Vagina (tissue), 2 donors: ENCODE measurements around the gene PIK3R6. TPM values are rescaled to one million over a fixed set of nuclear protein-coding genes. Genes with fewer than 3 reads are reported as not detected.

ENCODE experiments used
- DNase-seq, 2 donors: peaks; one replicate each; pipeline ENCODE4 v3.0.0-alpha.2; 2017; ENCODE audit errors: extremely low spot score in 2 of 2
- H3K27ac ChIP-seq: fragments of 200-600 bp; sonication (generic); one replicate; pipeline ENCODE4 v1.5.1; 2019
- H3K27me3 ChIP-seq: fragments of 200-600 bp; sonication (generic); one replicate; pipeline ENCODE4 v1.5.1; 2019
- H3K36me3 ChIP-seq, 2 donors: fragments of 200-600 bp; sonication (generic); one replicate each; pipeline ENCODE4 v1.5.1; 2017 to 2019
- H3K4me1 ChIP-seq: fragments of 200-600 bp; sonication (generic); one replicate; pipeline ENCODE4 v1.5.1; 2019
- H3K4me3 ChIP-seq, 2 donors: fragments of 200-600 bp; sonication (generic); 1 replicate in 1 of 2; 2 replicates in 1 of 2; pipeline ENCODE4 v1.5.1; 2016 to 2019
- H3K9me3 ChIP-seq: fragments of 200-600 bp; sonication (generic); one replicate; pipeline ENCODE4 v1.5.1; 2019
- CTCF ChIP-seq, 3 experiments: fragments of 450-650 bp in 2 of 3; fragments of 200-600 bp in 1 of 3; sonication (generic) in 1 of 3; IDR thresholded peaks; one replicate each; pipeline ENCODE4 v1.5.1; 2017 to 2019; ENCODE audit warnings: antibody characterized with exemption in 3 of 3, mild to moderate bottlenecking in 2 of 3, moderate library complexity in 2 of 3
- POLR2A ChIP-seq, 2 donors: fragments of 450-650 bp; IDR thresholded peaks; one replicate each; pipeline ENCODE4 v1.6.1; 2017; ENCODE audit warnings: antibody characterized with exemption in 2 of 2, mild to moderate bottlenecking in 2 of 2, moderate library complexity in 2 of 2
- POLR2AphosphoS5 ChIP-seq, 2 donors: sonication (generic); formaldehyde crosslinking; IDR thresholded peaks; one replicate each; pipeline ENCODE4 v1.9.0; 2017; ENCODE audit warnings: antibody characterized with exemption in 2 of 2, mild to moderate bottlenecking in 2 of 2, low read depth in 1 of 2; ENCODE audit not compliant: insufficient read depth in 1 of 2
- intact Hi-C: fragments of 100-400 bp; cut with DNase I; formaldehyde crosslinking; loops from one replicate; pipeline ENCODE4 v1.15.1; 2023
- total RNA-seq: library from RNA; depleted of rRNA; stranded (reverse); fragments of >200 nt; gene quantifications from one replicate; pipeline ENCODE4 v1.2.3, GENCODE V29; 2016

PIK3R6 gene
- total RNA-seq, 1 donor from 2014 or later = 3.2 TPM

DNA sequence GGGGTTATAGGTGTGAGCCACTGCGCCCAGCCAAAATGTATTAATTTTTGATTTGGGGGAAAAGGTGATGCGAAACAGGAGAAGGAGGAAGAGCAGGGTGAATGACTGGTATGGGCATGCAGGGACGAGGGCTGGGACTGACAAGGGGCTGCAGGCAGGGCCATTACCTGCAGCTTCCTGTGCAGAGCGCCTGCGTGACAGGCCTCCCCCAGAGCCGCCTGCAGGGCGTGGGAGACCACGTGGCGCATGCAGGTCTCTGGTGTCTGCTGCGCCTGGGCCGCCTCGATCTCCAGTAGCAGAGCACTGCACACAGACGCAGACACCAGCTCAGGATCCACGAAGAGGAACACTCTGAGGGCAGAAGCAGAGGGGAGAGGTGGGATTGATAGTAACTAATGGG lies 32.4 kb downstream of the PIK3R6 start:
- Histone ChIP-seq H3K36me3 (no peaks in the 10 kb centered on the region), H3K4me3 (no peak overlapping the region), H3K27me3 (no peaks in the 10 kb centered on the region), H3K27ac (no peak overlapping the region), H3K9me3 (no peaks in the 10 kb centered on the region), H3K4me1 (no peaks in the 10 kb centered on the region)
- TF ChIP-seq POLR2AphosphoS5 (IDR thresholded peaks at IDR 0.05; ENCODE audit: insufficient read depth in 1 of 2, low read depth in 1 of 2) = no peak
- TF ChIP-seq CTCF (IDR thresholded peaks at IDR 0.05) = no peak
- TF ChIP-seq POLR2A (IDR thresholded peaks at IDR 0.05) = no peak
- peak in 1 of 2 donors; percentile 20 for DNase-seq
- intact Hi-C loops = no loop called here

DNA sequence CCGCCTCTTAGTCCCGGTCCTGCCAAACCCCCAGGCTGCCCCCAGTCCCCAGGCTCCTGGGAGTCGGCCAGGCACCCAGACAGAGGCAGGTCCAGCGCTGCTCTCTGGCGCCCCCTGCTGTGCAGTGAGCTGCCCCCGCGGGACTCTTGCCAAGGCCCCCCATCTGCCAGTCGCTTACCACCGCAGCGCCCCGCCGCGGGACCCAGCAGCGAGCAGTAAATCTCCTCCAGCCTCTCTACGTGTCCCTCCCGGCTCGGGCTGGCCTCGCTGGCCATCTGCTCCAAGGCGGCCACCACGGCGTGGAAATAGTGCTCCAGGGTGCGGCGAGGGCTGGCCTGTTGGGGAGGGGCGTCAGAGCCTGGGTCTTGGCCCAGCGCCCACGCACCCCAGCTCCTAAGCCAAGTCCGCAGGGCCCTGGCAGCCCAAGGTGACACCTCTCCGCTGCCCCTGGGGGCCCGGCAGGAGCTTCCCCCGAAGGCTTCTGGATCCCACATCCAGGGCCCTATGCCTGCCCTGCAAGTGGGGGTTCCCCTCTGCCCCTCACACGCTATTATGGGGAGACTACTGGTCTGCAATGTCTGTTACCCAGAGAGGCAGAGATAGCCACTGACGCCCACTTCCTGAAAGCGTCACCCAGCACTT lies 34.6 kb downstream of the PIK3R6 start:
- TF ChIP-seq POLR2AphosphoS5 (IDR thresholded peaks at IDR 0.05; ENCODE audit: insufficient read depth in 1 of 2, low read depth in 1 of 2) = no peak
- TF ChIP-seq CTCF (IDR thresholded peaks at IDR 0.05) = no peak
- TF ChIP-seq POLR2A (IDR thresholded peaks at IDR 0.05) = no peak
- H3K36me3 ChIP-seq = no peaks in the 10 kb centered on the region
- H3K27me3 ChIP-seq = no peaks in the 10 kb centered on the region
- H3K27ac ChIP-seq = no peak overlapping the region
- DNase-seq = peak in 1 of 2 donors; percentile 16
- no peaks in the 10 kb centered on the region for H3K4me1 ChIP-seq
- no peak overlapping the region for H3K4me3 ChIP-seq
- H3K9me3 ChIP-seq = no peaks in the 10 kb centered on the region
- intact Hi-C loops = no loop called here

- no peaks in the 10 kb centered on the region for H3K9me3 ChIP-seq
- DNase-seq = peak in 1 of 2 donors; percentile 52
- no peak overlapping the region for H3K4me3 ChIP-seq
- no peak overlapping the region for H3K27ac ChIP-seq
- H3K4me1 ChIP-seq = no peaks in the 10 kb centered on the region
- TF ChIP-seq POLR2AphosphoS5 (IDR thresholded peaks at IDR 0.05; ENCODE audit: insufficient read depth in 1 of 2, low read depth in 1 of 2) (no peak), POLR2A (IDR thresholded peaks at IDR 0.05) (no peak), CTCF (IDR thresholded peaks at IDR 0.05) (no peak)
- H3K27me3 ChIP-seq = no peaks in the 10 kb centered on the region
- no peaks in the 10 kb centered on the region for H3K36me3 ChIP-seq
- intact Hi-C loops = no loop called here
Measured at GRCh38 chr17:8831234-8831849, 36.1 kb downstream of the PIK3R6 start.

- intact Hi-C loops = no loop called here
Measured at GRCh38 chr17:8830141-8830540, 37.3 kb downstream of the PIK3R6 start.

More at GRCh38 chr17:8830141-8830540, 37.3 kb downstream of the PIK3R6 start:
- H3K4me3 ChIP-seq = no peak overlapping the region
- no peaks in the 10 kb centered on the region for H3K4me1 ChIP-seq
- no peak for DNase-seq
- H3K27me3 ChIP-seq = no peaks in the 10 kb centered on the region
- no peaks in the 10 kb centered on the region for H3K9me3 ChIP-seq
- H3K27ac ChIP-seq = no peak overlapping the region
- H3K36me3 ChIP-seq = no peaks in the 10 kb centered on the region
- no peak for TF ChIP-seq POLR2AphosphoS5 (IDR thresholded peaks at IDR 0.05; ENCODE audit: insufficient read depth in 1 of 2, low read depth in 1 of 2)
- TF ChIP-seq CTCF (IDR thresholded peaks at IDR 0.05) = no peak
